BJ (cell line): ENCODE measurements around the gene GZMM. TPM values are rescaled to one million over a fixed set of nuclear protein-coding genes. Genes with fewer than 3 reads are reported as not detected.

Experiments used
- CTCF ChIA-PET: fragments of 350-600 bp; formaldehyde crosslinking; extraction: SDS; loops from one replicate; lab custom pipeline; 2021; ENCODE audit warnings: antibody characterized with exemption, inconsistent platforms; lab: Yijun Ruan, JAX
- POLR2A ChIA-PET: fragments of 300-600 bp; sonication (Branson Sonifier 250); formaldehyde crosslinking; extraction: SDS; loops from one replicate; lab custom pipeline; 2021; ENCODE audit warnings: antibody characterized with exemption; lab: Charles Lee
- DNase-seq: peaks from one replicate; pipeline ENCODE4 v3.0.0-alpha.2; 2011; ENCODE audit warnings: low read depth
- H3K27me3 ChIP-seq: 2 replicates; pipeline ENCODE4 v1.6.0; 2011; ENCODE audit warnings: low read length; ENCODE audit not compliant: control insufficient read depth, insufficient read depth
- H3K36me3 ChIP-seq: 2 replicates; pipeline ENCODE4 v1.5.1; 2011; ENCODE audit warnings: low read length; ENCODE audit not compliant: control insufficient read depth, insufficient read depth
- H3K4me3 ChIP-seq: 2 replicates; pipeline ENCODE4 v1.5.1; 2011; ENCODE audit warnings: low read depth, mild to moderate bottlenecking, control low read depth, low read length
- CTCF ChIP-seq: IDR thresholded peaks from 2 replicates; pipeline ENCODE4 v1.5.1; 2011; ENCODE audit warnings: low read depth, mild to moderate bottlenecking, control low read depth, inconsistent platforms, low read length, moderate library complexity; ENCODE audit not compliant: insufficient read depth
- polyA plus RNA-seq: library from polyadenylated mRNA; depleted of rRNA; stranded (reverse); fragments of >200 nt; gene quantifications from 2 replicates; pipeline ENCODE4 v1.2.3, GENCODE V29; 2011

Gene GZMM
- polyA plus RNA-seq, 1 experiment: not detected

GRCh38 chr19:498977-499623 is 44.8 kb upstream of the GZMM start:
- H3K36me3 ChIP-seq: no peaks in the 10 kb centered on the region
- H3K4me3 ChIP-seq: no peak overlapping the region
- TF ChIP-seq CTCF: no peak
- peaks cover 11% of the 10 kb centered on the region for H3K27me3 ChIP-seq
- ChIA-PET POLR2A (no interaction called here), CTCF (no interaction called here)
- DNase-seq: no peak

DNA sequence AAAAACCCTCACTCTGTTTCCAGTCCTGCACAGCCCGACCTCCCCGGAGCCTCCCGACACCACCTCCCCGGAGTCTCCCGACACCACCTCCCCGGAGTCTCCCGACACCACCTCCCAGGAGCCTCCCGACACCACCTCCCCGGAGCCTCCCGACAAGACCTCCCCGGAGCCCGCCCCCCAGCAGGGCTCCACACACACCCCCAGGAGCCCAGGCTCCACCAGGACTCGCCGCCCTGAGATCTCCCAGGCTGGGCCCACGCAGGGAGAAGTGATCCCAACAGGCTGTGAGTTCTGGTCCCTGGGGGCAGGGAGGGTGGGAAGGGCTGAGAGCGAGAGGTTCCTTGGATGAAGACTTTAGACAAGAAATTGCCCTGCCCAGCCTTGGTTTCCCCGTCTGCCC is 42.2 kb upstream of the GZMM start:
- H3K27me3 ChIP-seq: peaks cover 11% of the 10 kb centered on the region
- H3K4me3 ChIP-seq: no peak overlapping the region
- no peak for TF ChIP-seq CTCF
- ChIA-PET POLR2A (no interaction called here), CTCF (no interaction called here)
- no peak for DNase-seq
- no peaks in the 10 kb centered on the region for H3K36me3 ChIP-seq

GRCh38 chr19:504616-505015 is 39.2 kb upstream of the GZMM start:
- ChIA-PET CTCF (interaction anchor here (1.0 to 2.8 kb wide), 2 partner anchors 9 to 27 kb away, joined by 6 to 16 read pairs; partner anchors contain the start of genes CDC34 and MADCAM1), POLR2A (no interaction called here)
- H3K4me3 ChIP-seq: no peak overlapping the region
- H3K36me3 ChIP-seq: no peaks in the 10 kb centered on the region
- no peak for DNase-seq
- TF ChIP-seq CTCF: no peak
- no peaks in the 10 kb centered on the region for H3K27me3 ChIP-seq

DNA sequence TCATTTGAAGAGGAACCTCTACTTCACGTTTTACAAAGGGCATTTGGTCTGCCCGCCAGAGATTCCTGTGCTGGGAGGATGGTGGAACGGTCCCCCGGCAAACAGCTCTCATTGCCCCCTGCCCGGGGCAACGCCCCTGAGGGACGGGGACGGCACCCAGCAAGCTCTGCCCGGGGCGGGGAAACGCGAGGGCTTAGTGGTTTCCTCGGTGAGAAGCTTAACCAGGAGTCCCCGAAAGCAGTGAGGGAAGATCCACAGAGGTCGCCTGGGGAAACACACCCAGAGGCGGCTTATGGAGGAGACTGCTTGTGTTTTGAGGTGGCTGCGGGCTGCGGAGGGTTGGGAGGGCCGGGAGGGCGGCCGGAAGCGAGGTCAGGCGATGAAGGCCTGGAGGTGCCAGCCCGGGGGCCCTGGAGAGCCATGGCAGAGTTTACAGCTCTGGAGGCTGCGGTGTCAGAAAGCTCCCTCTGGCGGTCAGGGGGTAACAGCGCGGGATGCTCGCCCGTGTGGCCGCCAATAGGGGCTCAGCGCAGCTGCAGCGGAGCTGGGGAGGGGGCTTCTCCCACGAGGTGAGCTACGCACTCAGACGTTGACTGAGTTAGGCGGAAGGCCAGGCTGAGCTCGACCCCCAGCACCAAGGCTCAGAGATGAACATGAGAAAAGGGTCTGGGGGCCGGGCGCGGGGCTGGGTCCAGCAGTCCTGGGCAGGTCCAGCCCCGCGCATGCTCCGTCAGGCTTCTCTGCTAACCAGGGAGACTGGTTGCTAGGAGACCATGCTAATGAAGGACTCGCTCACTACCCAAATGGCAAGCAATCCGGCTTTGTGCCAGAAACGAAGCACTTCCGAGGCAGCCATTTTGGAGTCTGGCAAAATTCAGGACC is 37.2 kb upstream of the GZMM start:
- POLR2A ChIA-PET: no interaction called here
- TF ChIP-seq CTCF: peak; percentile 99

More for the DNA sequence above, 37.2 kb upstream of the GZMM start:
- no peaks in the 10 kb centered on the region for H3K27me3 ChIP-seq
- H3K4me3 ChIP-seq: peak overlapping the region; percentile 98
- CTCF ChIA-PET: interaction anchor here (0.6 to 2.8 kb wide), 16 partner anchors 9 to 212 kb away, joined by 3 to 16 read pairs (median 4); partner anchors contain the start of genes CDC34 and MADCAM1
- DNase-seq: peak; percentile 100
- no peaks in the 10 kb centered on the region for H3K36me3 ChIP-seq
